Posterior vena cava (tissue), 2 donors: ENCODE results near the gene CDADC1. TPM values are rescaled to one million over a fixed set of nuclear protein-coding genes. Genes with fewer than 3 reads are reported as not detected.

Experiments used
- DNase-seq: peaks from one replicate; pipeline ENCODE4 v3.0.0-alpha.2; 2020; ENCODE audit warnings: low spot score
- intact Hi-C, 2 donors: fragments of 100-400 bp; cut with DNase I; formaldehyde crosslinking; loops; one replicate each; pipeline versions ENCODE4 v1.14.1 to v1.14.2; 2022 to 2023
- total RNA-seq, 2 donors: library from RNA; stranded (reverse); fragmentation: NEBNext Ultra II Directional; extraction: Animal tissue kit (Norgen Biotek cat#: 25700); gene quantifications; one replicate each; pipeline ENCODE4 v1.2.1, GENCODE V29; 2021
- donor health status: DM: yes; HTN: yes; CAD: no.
- donor health status: DM: yes; HTN: yes; CAD: no.

CDADC1 gene
- total RNA-seq, 2 donors from 2014 or later, result 10.5 to 10.9 TPM

GRCh38 chr13:49226613-49227012 is 21.1 kb upstream of the CDADC1 start:
- intact Hi-C loops, result no loop called here
- DNase-seq, result no peak

DNA sequence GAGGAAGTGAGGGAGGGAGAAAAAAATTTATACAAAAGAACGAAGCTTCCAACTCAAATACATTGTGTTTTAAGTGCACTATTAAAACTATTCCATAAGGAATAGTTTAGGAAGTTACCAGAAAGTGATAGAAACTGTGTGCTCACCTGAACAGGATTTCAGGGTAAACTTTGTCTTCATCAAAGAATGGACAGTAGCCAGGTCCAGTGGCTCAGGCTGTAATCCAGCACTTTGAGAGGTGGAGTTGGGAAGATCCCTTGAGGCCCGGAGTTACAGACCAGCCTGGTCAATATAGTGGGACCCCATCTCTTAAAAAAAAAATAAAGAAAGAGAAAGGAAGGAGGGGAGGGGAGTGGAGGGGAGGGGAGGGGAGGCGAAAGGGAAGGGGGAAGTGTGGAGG is 13.0 kb upstream of the CDADC1 start:
- DNase-seq, result no peak
- intact Hi-C loops, result no loop called here

- intact Hi-C loops, result no loop called here
- no peak for DNase-seq
These were observed 11.8 kb upstream of the CDADC1 start for GRCh38 chr13:49235856-49236431.

DNA sequence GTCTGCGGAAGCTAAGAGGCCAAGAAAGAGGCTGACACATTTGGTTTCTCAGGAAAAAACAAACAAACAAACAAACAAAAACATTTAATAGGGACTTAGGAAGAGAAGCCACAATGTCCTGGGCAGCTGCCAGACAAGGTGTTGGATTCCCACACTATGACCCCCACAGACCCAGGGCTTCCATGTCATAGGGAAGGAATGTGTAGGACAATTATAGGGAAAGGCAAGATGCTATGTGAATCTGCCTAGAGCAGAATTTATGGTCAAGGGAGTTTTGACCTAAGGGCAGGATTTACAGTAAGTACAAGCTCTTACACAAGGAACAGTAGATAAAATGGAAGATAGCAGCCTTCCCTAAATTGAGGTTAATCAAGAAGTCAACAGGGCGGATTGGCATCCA is 9.1 kb upstream of the CDADC1 start:
- no peak for DNase-seq
- intact Hi-C loops, result no loop called here

DNA sequence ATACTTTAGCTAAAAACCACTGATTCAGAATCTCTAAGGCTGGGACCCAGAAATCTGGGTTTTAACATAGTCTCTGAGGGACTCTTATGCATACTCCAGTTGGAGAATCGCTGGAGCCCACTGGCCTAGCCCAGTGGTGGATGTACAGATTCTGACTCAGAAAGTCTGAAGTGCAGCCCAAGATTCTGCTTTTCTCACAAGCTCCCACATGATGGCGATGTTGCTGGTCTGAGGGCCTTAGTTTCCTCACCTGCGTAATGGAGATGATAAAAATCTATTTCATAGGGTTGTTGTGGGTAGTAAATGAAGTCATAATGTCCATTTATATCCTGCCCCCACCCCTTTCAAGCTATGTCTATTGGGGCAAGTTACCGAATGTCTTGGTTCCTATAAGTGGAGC is 7.7 kb upstream of the CDADC1 start:
- DNase-seq, result no peak
- intact Hi-C loops, result no loop called here

GRCh38 chr13:49241296-49241695 is 6.4 kb upstream of the CDADC1 start:
- no peak for DNase-seq
- intact Hi-C loops, result no loop called here

DNA sequence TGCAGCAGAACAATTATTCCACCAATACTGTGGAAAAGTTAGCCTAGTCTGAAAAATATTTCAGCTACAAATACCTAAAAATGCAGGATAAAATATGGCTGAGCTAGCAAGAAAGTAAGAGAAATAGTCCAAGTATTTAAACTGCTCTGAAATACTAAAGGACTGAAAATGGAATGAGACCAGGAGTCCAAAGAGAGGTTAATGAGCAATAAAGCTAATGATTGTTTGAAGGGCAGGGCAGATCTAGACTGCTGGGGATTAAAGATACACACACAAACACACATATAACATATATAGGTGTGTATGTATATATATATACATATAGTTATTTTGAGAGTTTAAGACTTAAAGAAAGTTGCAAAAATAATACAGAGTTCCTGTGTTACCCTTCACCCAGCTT is 2.6 kb upstream of the CDADC1 start:
- intact Hi-C loops, result no loop called here
- DNase-seq, result no peak

DNA sequence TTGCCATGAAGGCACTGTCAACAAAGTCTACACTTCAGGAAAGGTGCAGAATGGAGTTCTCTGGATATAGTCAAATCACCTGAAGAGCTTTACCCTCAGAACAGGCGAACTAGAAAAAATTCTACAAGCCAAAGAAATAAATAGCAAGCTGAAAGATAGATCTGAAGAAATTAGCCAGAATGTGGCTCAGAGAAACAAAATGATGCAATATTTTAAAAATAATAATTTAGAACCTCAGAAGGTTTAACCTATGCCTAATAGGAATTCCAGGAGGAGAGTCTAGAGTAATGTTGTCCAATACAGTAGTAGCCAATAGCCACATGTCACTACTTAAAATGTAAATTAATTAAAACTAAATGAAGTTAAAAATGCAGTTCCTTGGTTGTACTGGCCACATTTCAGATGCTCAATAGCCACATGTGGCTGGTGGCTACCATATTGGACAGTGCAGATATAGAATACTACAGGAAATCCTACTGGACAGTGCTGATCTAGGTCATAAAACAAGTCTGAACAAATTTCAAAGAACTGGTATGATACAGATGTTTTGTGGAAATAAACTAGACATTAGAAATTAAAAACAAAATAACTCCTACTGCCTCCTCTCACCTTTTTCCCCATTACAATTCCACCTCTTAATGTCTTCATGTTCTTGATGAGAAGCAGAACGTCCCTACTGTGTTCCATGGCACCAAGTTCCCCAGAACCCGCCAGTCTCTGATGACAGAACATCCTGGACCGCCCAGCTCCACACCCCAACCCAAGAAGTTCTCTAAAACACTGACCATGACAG is 679 bp upstream of the CDADC1 start:
- intact Hi-C loops, result no loop called here
- no peak for DNase-seq

DNA sequence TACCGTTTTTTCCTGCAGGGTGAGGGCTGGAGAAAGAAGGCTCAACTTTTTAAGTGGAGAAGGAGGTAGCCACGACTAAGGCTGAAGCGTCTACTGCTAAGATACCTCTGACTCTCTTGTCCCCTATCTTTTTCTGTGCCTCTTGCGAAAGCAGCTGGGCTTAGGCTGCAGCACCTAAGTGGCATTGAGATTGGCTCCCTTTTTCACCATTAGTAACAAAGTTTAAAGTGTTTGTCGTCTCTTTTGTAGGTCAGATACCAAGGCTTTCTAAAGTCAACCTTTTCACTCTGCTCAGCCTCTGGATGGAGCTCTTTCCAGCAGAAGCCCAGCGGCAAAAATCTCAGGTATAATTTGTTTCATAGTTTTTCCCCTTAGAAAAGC is 887 bp downstream of the CDADC1 start:
- intact Hi-C loops, result no loop called here
- no peak for DNase-seq

GRCh38 chr13:49251326-49251725 is 3.6 kb downstream of the CDADC1 start:
- DNase-seq, result no peak
- intact Hi-C loops, result no loop called here

GRCh38 chr13:49253310-49253709 is 5.6 kb downstream of the CDADC1 start:
- no peak for DNase-seq
- intact Hi-C loops, result no loop called here

- DNase-seq, result no peak
- intact Hi-C loops, result no loop called here
These were observed 6.3 kb downstream of the CDADC1 start for GRCh38 chr13:49254007-49254406.

GRCh38 chr13:49256841-49257240 is 9.1 kb downstream of the CDADC1 start:
- DNase-seq, result no peak
- intact Hi-C loops, result no loop called here

DNA sequence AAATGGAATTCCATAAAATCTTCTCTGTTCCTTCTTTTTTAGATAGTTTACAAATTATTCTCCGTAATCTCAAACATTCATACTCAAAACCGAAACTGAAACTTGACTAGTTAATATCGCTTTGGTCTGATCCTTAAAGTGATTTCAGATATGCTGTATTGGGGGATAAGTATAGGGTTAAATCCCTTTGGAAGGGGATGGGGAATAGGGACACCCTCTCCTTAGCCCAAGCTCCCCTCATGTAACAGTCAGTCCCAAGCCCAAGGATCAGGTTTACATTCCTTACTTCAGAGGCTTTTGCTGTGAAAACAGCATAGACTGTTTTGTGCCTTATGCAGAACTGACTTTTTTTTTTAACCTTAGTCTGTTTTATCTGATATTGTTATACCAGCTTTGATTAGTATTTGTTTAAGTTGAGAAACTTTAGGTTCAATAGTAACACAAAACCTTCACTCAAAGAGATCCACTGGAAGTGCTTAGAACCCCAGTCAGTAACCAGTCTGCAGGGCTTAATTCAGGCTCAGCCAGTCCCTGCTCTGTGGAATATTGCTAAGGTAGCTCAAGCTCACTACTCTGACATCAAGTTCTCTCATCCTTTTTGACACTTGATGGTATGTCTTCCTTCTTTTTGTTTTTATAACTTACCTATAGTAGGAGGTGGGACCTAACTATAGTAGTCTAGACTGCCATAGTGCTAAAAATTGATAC is 10.5 kb downstream of the CDADC1 start:
- intact Hi-C loops, result no loop called here
- DNase-seq, result no peak

DNA sequence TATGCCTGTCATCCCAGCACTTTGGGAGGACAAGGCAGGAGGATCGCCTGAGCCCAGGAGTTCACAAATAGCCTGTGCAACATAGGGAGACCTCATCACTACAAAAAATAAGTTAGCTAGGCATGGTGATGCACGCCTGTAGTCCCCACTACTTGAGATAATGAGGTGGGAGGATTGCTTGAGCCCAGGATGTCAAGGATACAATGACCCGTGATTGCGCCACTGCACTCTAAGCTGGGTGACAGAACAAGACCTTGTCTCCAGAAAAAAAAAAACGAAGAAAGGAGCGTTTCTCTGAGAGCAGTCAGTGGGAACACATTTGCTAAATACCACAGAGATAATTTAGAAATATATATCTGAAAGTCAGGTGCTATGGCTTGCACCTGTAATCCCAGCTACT is 11.9 kb downstream of the CDADC1 start:
- DNase-seq, result no peak
- intact Hi-C loops, result no loop called here

DNA sequence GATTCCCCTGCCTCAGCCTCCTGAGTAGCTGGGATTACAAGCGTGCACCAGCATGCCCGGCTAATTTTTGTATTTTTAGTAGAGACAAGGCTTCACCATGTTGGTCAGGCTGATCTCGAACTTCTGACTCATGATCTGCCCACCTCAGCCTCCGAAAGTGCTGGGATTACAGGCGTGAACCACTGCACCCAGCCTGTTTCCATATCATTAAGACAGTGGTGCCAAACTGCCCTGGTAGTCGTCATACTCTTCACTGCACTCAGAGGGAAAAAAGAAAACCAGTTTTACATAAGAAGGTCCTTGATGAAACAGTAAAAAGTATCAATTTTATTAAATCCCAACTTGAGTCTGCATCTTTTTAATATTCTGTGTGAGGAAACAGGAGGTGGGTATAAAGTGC is 14.9 kb downstream of the CDADC1 start:
- intact Hi-C loops, result no loop called here
- no peak for DNase-seq

DNA sequence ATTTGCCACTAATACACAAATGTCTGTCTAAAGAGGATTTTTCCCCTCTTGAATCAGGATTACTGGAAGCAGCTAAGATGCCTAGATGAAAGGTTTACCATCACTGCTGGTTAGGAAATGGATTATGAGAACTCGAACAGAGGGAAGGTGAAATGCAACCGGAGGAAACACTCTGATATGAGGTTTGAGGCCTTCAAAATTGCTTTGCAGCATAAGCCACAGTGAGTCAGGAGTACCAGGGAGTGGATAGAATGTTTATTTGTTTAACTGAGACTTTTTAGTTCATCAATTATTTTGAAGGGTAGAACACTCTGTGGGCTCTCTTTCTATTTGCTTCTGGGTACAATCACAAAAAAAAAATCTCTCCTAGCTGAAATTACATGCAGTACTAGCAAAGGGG is 18.1 kb downstream of the CDADC1 start:
- no peak for DNase-seq
- intact Hi-C loops, result no loop called here

DNA sequence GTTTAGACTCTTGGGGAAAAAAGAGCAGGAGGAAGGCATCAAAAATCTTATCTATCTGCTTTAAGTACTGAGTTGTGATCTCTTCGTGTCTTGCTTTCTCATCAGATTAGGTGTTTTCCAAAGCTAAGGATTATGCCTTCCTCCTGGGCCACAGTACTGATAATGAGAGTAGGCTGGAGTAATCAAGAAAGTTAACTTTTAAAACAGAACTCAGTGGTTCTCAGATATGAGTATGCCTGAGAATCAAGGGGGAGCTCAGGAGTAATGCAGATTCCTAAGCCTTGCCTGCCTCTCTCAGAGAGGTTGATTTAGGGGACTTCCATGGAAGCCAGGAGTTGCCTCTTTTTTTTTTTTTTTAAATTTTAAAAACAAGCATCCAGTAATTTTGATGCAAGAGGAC is 23.5 kb downstream of the CDADC1 start:
- no peak for DNase-seq
- intact Hi-C loops, result no loop called here

DNA sequence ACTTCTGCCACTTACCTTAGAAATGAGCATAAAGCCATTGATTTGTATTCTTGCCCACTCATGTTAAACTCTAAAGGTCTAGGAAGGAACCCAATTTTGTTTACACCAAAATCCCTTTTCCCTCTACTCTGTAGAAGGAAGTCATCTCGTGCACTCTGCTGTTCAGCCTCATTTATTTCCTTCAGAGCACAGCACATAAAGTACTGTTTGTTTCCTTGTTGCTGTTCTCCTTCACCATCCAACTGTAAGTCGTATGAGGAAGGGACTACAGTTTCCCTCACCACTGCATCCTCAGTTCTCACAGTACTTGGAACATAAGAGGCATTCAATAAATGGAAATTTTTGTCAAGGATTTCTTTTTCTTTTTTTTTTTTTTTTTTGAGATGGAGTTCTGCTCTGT is 24.6 kb downstream of the CDADC1 start:
- intact Hi-C loops, result no loop called here
- no peak for DNase-seq

DNA sequence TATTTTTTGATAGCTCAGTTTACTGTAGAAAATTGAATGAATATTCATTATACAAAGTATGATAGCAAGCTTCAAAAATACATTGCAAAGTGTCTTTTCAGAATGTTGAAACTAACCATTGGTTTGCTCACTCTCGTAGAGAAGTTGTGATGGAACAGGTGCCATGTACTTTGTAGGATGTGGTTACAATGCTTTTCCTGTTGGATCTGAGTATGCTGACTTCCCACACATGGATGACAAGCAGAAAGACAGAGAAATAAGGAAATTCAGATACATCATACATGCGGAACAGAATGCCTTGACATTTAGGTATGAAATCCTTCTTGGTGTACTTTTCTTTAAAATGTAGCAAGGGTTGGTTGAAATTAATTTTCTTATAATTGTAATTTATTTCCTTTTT is 30.5 kb downstream of the CDADC1 start:
- no peak for DNase-seq
- intact Hi-C loops, result no loop called here

DNA sequence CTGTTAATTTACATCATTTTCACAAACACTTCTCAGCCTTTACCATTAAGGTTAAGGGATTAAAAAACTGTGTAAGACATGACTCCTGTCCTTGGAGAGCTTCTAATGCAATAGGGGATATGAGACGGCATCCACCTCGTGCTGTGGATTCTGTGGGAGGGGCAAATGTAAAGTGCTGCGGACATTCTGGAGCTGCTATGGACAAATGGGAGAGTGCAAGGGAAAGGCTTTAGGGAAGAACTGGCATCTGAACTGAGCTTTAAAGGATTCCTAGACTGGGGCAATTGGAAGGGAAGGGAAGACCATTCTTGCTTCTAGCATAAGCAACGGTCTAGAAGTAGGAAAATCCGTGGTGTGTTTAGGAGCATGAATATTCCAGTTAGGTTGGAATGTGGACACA is 31.4 kb downstream of the CDADC1 start:
- intact Hi-C loops, result no loop called here
- no peak for DNase-seq
